ENCODE measurements around the gene RSF1. TPM values are rescaled to one million over a fixed set of nuclear protein-coding genes. Genes with fewer than 3 reads are reported as not detected.
A peak's percentile ranks its signal among the peaks of the same experiment; 100 is the strongest.

Gene RSF1
- total and polyA plus RNA-seq, 8 donors, result 4.9 to 230 (median 74.4) TPM

DNA sequence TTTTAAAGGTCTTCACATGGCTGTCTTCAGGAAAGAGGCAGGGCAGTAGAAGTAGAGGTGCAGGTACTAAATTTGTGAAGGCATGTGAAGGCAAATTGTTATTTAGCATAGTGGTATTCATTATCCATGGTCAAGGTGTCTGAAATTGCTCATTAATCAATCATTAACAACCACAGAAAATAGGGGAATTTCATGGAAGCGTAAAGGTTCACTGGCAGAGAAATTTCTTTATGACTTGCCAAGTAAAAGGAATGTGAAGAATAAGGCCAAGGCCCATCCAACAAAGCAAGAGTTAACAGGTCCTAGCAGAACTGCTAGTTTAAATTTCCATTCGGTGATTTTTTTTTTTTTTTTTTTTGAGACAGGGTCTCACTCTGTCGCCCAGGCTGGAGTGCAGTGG is 59.0 kb downstream of the RSF1 start:
- Histone ChIP-seq H3K27ac (no peak overlapping the region), H3K36me3 (peaks cover 4 to 44% (median 33%) of the 10 kb centered on the region in 4 donors), H3K4me3 (no peak overlapping the region), H3K9me3 (no peaks in the 10 kb centered on the region), H3K27me3 (no peaks in the 10 kb centered on the region), H3K4me1 (peaks cover 0 to 17% (median 7%) of the 10 kb centered on the region in 4 donors)
- no peak for DNase-seq
- TF ChIP-seq, protein P1, sequence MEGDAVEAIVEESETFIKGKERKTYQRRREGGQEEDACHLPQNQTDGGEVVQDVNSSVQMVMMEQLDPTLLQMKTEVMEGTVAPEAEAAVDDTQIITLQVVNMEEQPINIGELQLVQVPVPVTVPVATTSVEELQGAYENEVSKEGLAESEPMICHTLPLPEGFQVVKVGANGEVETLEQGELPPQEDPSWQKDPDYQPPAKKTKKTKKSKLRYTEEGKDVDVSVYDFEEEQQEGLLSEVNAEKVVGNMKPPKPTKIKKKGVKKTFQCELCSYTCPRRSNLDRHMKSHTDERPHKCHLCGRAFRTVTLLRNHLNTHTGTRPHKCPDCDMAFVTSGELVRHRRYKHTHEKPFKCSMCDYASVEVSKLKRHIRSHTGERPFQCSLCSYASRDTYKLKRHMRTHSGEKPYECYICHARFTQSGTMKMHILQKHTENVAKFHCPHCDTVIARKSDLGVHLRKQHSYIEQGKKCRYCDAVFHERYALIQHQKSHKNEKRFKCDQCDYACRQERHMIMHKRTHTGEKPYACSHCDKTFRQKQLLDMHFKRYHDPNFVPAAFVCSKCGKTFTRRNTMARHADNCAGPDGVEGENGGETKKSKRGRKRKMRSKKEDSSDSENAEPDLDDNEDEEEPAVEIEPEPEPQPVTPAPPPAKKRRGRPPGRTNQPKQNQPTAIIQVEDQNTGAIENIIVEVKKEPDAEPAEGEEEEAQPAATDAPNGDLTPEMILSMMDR (IDR thresholded peaks at IDR 0.05), result no peak
- 76 to 97% (median 92%) methylated on average over 3 of the region's 3 CpGs for WGBS, 5 donors
- intact Hi-C loops (cut with DNase I; ENCODE audit: low total_unique reads), result no loop called here

DNA sequence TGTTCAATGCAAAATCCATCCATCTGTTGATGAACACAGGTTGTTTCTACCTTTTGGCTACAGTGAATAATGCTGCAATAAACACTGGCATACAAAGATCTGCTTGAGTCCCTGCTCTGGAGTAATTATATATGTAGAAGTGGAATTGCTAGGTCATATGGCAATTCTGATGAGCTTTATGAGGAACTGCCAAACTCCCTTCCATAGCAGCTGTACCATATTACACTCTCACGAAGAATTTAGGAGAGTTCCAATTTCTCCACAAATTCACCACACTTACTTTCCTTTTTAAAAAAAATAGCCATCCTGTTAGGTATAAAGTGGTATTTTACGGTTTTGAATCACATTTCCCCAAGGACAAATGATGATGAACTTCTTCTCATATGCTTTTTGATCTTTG is 62.2 kb downstream of the RSF1 start:
- Histone ChIP-seq H3K4me1 (no peaks in the 10 kb centered on the region), H3K27ac (no peak overlapping the region), H3K4me3 (no peak overlapping the region), H3K36me3 (peaks cover 0 to 58% (median 41%) of the 10 kb centered on the region in 4 donors), H3K9me3 (no peaks in the 10 kb centered on the region), H3K27me3 (no peaks in the 10 kb centered on the region)
- DNase-seq, result peak in 1 of 2 donors; percentile 5
- TF ChIP-seq EP300 (IDR thresholded peaks at IDR 0.05) (no peak), POLR2AphosphoS5 (IDR thresholded peaks at IDR 0.05) (no peak), POLR2A (IDR thresholded peaks at IDR 0.05) (no peak)
- TF ChIP-seq, protein P1 (IDR thresholded peaks at IDR 0.05), result no peak
- intact Hi-C loops (cut with DNase I; ENCODE audit: low total_unique reads), result no loop called here
- WGBS, 5 donors, result 77 to 91% (median 89%) methylated on average over 2 of the region's 2 CpGs

DNA sequence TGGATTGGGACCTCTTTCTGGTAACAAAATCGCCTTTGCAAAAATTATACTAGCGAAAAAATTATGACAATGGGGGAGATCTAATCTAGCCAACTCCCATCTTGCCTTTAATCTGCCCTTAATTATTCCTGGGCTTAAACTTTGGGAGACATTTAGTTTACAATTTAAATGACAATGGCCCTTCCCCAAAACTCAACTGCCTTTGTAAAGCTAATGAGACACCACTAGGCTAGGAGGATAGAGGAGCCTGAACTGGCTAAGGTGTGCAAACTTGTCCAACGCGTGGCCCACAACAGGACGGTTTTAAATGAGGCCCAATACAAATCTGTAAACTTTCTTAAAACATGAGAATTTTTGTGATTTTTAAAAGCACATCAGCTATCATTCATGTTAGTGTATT is 67.3 kb downstream of the RSF1 start:
- TF ChIP-seq, protein P1 (IDR thresholded peaks at IDR 0.05), result no peak
- TF ChIP-seq POLR2AphosphoS5 (IDR thresholded peaks at IDR 0.05) (no peak), POLR2A (IDR thresholded peaks at IDR 0.05) (no peak), EP300 (IDR thresholded peaks at IDR 0.05) (no peak)
- peaks cover 0 to 26% (median 19%) of the 10 kb centered on the region in 4 donors for H3K36me3 ChIP-seq
- WGBS, 5 donors, result 89 to 96% (median 94%) methylated on average over 5 of the region's 5 CpGs
- H3K4me3 ChIP-seq, result no peak overlapping the region
- DNase-seq, result no peak
- intact Hi-C loops (cut with DNase I; ENCODE audit: low total_unique reads), result no loop called here
- no peaks in the 10 kb centered on the region for H3K9me3 ChIP-seq
- H3K27ac ChIP-seq, result no peak overlapping the region
- peaks cover 0 to 26% (median 12%) of the 10 kb centered on the region in 4 donors for H3K4me1 ChIP-seq
- H3K27me3 ChIP-seq, result no peaks in the 10 kb centered on the region

DNA sequence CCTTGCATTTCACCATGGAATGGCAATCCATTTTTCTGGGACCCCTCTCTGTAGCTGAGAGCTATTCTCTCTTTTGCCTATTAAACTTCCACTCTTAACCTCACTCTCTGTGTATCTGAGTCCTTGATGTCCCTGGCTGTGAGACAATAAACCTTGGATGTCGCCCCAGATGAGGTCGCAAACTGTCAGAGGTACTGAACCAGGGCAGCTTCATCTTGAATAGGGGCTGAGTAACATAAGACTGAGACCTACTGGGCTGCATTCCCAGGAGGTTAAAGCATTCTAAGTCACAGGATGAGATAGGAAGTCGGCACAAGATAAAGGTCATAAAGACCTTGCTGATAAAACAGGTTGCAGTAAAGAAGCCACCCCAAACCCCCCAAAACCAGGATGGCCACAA is 68.0 kb downstream of the RSF1 start:
- no peak overlapping the region for H3K27ac ChIP-seq
- H3K4me1 ChIP-seq, result peaks cover 0 to 29% (median 12%) of the 10 kb centered on the region in 4 donors
- TF ChIP-seq, protein P1 (IDR thresholded peaks at IDR 0.05), result no peak
- no peak for TF ChIP-seq EP300 (IDR thresholded peaks at IDR 0.05)
- TF ChIP-seq POLR2A (IDR thresholded peaks at IDR 0.05), result no peak
- TF ChIP-seq POLR2AphosphoS5 (IDR thresholded peaks at IDR 0.05), result no peak
- no peak overlapping the region for H3K4me3 ChIP-seq
- H3K27me3 ChIP-seq, result no peaks in the 10 kb centered on the region
- DNase-seq, result peak in 1 of 2 donors; percentile 15
- intact Hi-C loops (cut with DNase I; ENCODE audit: low total_unique reads), result no loop called here
- WGBS, 5 donors, result 54 to 70% (median 61%) methylated on average over 3 of the region's 3 CpGs
- H3K9me3 ChIP-seq, result no peaks in the 10 kb centered on the region
- H3K36me3 ChIP-seq, result peaks cover 0 to 26% (median 19%) of the 10 kb centered on the region in 4 donors

Measured in stomach (tissue), 9 donors.